Effector memory CD4-positive, alpha-beta T cell (primary cell): ENCODE results near the gene SGCG.

Experiments used
- DNase-seq, 3 donors: peaks; one replicate each; pipeline ENCODE4 v3.0.0-alpha.2; 2020
- H3K27ac ChIP-seq: 2 replicates; pipeline ENCODE4 v1.7.0; 2013; ENCODE audit warnings: mild to moderate bottlenecking, low read length, moderate library complexity; ENCODE audit not compliant: insufficient read depth, poor library complexity, severe bottlenecking
- H3K27me3 ChIP-seq: replicated peaks from 2 replicates; pipeline ENCODE4 v1.7.0; 2013; ENCODE audit warnings: mild to moderate bottlenecking, low read length; ENCODE audit not compliant: insufficient read depth, control insufficient read depth, poor library complexity, severe bottlenecking
- H3K36me3 ChIP-seq: 2 replicates; pipeline ENCODE4 v1.7.0; 2013; ENCODE audit warnings: mild to moderate bottlenecking, low read length, moderate library complexity; ENCODE audit not compliant: control insufficient read depth, insufficient read depth
- H3K4me1 ChIP-seq: 2 replicates; pipeline ENCODE4 v1.7.0; 2013; ENCODE audit warnings: low read length, mild to moderate bottlenecking; ENCODE audit not compliant: control insufficient read depth, insufficient read depth, poor library complexity, severe bottlenecking
- H3K4me3 ChIP-seq: 2 replicates; pipeline ENCODE4 v1.7.0; 2013; ENCODE audit warnings: low read length, low read depth, mild to moderate bottlenecking; ENCODE audit not compliant: insufficient read depth, poor library complexity, severe bottlenecking
- H3K9me3 ChIP-seq: 2 replicates; pipeline ENCODE4 v1.7.0; 2013; ENCODE audit warnings: mild to moderate bottlenecking, low read length, moderate library complexity; ENCODE audit not compliant: control insufficient read depth

The SGCG gene

GRCh38 chr13:23159205-23159759, 21.5 kb upstream of the SGCG start:
- no peak for DNase-seq
- H3K27ac ChIP-seq = no peak overlapping the region

GRCh38 chr13:23159760-23160637, 20.8 kb upstream of the SGCG start:
- DNase-seq = no peak
- Histone ChIP-seq H3K9me3 (no peaks in the 10 kb centered on the region), H3K27ac (no peak overlapping the region), H3K27me3 (peaks cover 7% of the 10 kb centered on the region), H3K36me3 (no peaks in the 10 kb centered on the region), H3K4me3 (no peak overlapping the region), H3K4me1 (no peaks in the 10 kb centered on the region)

More at GRCh38 chr13:23159205-23159759, 21.5 kb upstream of the SGCG start:
- Histone ChIP-seq H3K9me3 (no peaks in the 10 kb centered on the region), H3K27me3 (peaks cover 7% of the 10 kb centered on the region), H3K4me1 (no peaks in the 10 kb centered on the region), H3K36me3 (no peaks in the 10 kb centered on the region), H3K4me3 (no peak overlapping the region)

GRCh38 chr13:23160638-23161480, 19.9 kb upstream of the SGCG start:
- H3K27ac ChIP-seq = no peak overlapping the region
- H3K4me3 ChIP-seq = no peak overlapping the region
- no peaks in the 10 kb centered on the region for H3K4me1 ChIP-seq

GRCh38 chr13:23161481-23161825, 19.3 kb upstream of the SGCG start:
- Histone ChIP-seq H3K4me1 (no peaks in the 10 kb centered on the region), H3K36me3 (no peaks in the 10 kb centered on the region), H3K27ac (no peak overlapping the region), H3K27me3 (peaks cover 7% of the 10 kb centered on the region), H3K9me3 (no peaks in the 10 kb centered on the region), H3K4me3 (no peak overlapping the region)
- no peak for DNase-seq

More at GRCh38 chr13:23160638-23161480, 19.9 kb upstream of the SGCG start:
- Histone ChIP-seq H3K36me3 (no peaks in the 10 kb centered on the region), H3K27me3 (peaks cover 7% of the 10 kb centered on the region), H3K9me3 (no peaks in the 10 kb centered on the region)
- no peak for DNase-seq

GRCh38 chr13:23175920-23176319, 4.9 kb upstream of the SGCG start:
- Histone ChIP-seq H3K27ac (no peak overlapping the region), H3K9me3 (no peaks in the 10 kb centered on the region), H3K4me1 (no peaks in the 10 kb centered on the region), H3K4me3 (no peak overlapping the region), H3K27me3 (no peaks in the 10 kb centered on the region), H3K36me3 (no peaks in the 10 kb centered on the region)
- no peak for DNase-seq

GRCh38 chr13:23182142-23182541, 1.4 kb downstream of the SGCG start:
- Histone ChIP-seq H3K27ac (no peak overlapping the region), H3K9me3 (no peaks in the 10 kb centered on the region), H3K4me3 (no peak overlapping the region), H3K27me3 (no peaks in the 10 kb centered on the region), H3K4me1 (no peaks in the 10 kb centered on the region), H3K36me3 (no peaks in the 10 kb centered on the region)
- no peak for DNase-seq

- H3K36me3 ChIP-seq = no peaks in the 10 kb centered on the region
- H3K27me3 ChIP-seq = no peaks in the 10 kb centered on the region
- H3K4me1 ChIP-seq = no peaks in the 10 kb centered on the region
- H3K27ac ChIP-seq = no peak overlapping the region
- DNase-seq = no peak
- H3K4me3 ChIP-seq = no peak overlapping the region
- H3K9me3 ChIP-seq = no peaks in the 10 kb centered on the region
These were observed 2.5 kb downstream of the SGCG start for GRCh38 chr13:23183292-23183691.

GRCh38 chr13:23185542-23185941, 4.8 kb downstream of the SGCG start:
- DNase-seq = no peak
- Histone ChIP-seq H3K27ac (no peak overlapping the region), H3K9me3 (no peaks in the 10 kb centered on the region), H3K36me3 (no peaks in the 10 kb centered on the region), H3K27me3 (no peaks in the 10 kb centered on the region), H3K4me1 (no peaks in the 10 kb centered on the region), H3K4me3 (no peak overlapping the region)

- DNase-seq = no peak
These were observed 21.1 kb downstream of the SGCG start for GRCh38 chr13:23201870-23202269.

GRCh38 chr13:23202383-23202782, 21.6 kb downstream of the SGCG start:
- Histone ChIP-seq H3K27me3 (no peaks in the 10 kb centered on the region), H3K4me3 (no peak overlapping the region), H3K4me1 (no peaks in the 10 kb centered on the region), H3K9me3 (no peaks in the 10 kb centered on the region), H3K27ac (no peak overlapping the region), H3K36me3 (no peaks in the 10 kb centered on the region)
- no peak for DNase-seq

More at GRCh38 chr13:23201870-23202269, 21.1 kb downstream of the SGCG start:
- Histone ChIP-seq H3K36me3 (no peaks in the 10 kb centered on the region), H3K27me3 (no peaks in the 10 kb centered on the region), H3K27ac (no peak overlapping the region), H3K4me3 (no peak overlapping the region), H3K9me3 (no peaks in the 10 kb centered on the region), H3K4me1 (no peaks in the 10 kb centered on the region)
